KOPT-K1 (cell line): ENCODE measurements around the gene GPR151.

Source experiments
- H3K27ac ChIP-seq: fragments of 200-600 bp; sonication (generic); 2 replicates; pipeline ENCODE4 v1.5.1; 2016; ENCODE audit warnings: antibody characterized with exemption, mild to moderate bottlenecking, low read depth, low read length; ENCODE audit not compliant: poor library complexity, severe bottlenecking
- H3K36me3 ChIP-seq: fragments of 200-600 bp; sonication (generic); 2 replicates; pipeline ENCODE4 v1.5.1; 2017; ENCODE audit warnings: antibody characterized with exemption, mild to moderate bottlenecking, low read length, moderate library complexity; ENCODE audit not compliant: insufficient read depth
- H3K9me3 ChIP-seq: fragments of 200-600 bp; sonication (generic); 2 replicates; pipeline ENCODE4 v1.5.1; 2017; ENCODE audit warnings: antibody characterized with exemption, low read length, mild to moderate bottlenecking; ENCODE audit not compliant: insufficient read depth, poor library complexity, severe bottlenecking

The GPR151 gene

GRCh38 chr5:146490089-146490843, 25.7 kb downstream of the GPR151 start:
- H3K36me3 ChIP-seq: peaks cover 99% of the 10 kb centered on the region
- H3K27ac ChIP-seq: no peak overlapping the region
- H3K9me3 ChIP-seq: no peaks in the 10 kb centered on the region

GRCh38 chr5:146484714-146485391, 31.1 kb downstream of the GPR151 start:
- peaks cover 99% of the 10 kb centered on the region for H3K36me3 ChIP-seq
- no peaks in the 10 kb centered on the region for H3K9me3 ChIP-seq
- H3K27ac ChIP-seq: no peak overlapping the region

GRCh38 chr5:146482775-146483174, 33.2 kb downstream of the GPR151 start:
- peaks cover 99% of the 10 kb centered on the region for H3K36me3 ChIP-seq
- no peak overlapping the region for H3K27ac ChIP-seq

GRCh38 chr5:146475906-146476305, 40.1 kb downstream of the GPR151 start:
- peaks cover 99% of the 10 kb centered on the region for H3K36me3 ChIP-seq
- H3K9me3 ChIP-seq: no peaks in the 10 kb centered on the region

More at GRCh38 chr5:146482775-146483174, 33.2 kb downstream of the GPR151 start:
- H3K9me3 ChIP-seq: no peaks in the 10 kb centered on the region

GRCh38 chr5:146475190-146475780, 40.7 kb downstream of the GPR151 start:
- Histone ChIP-seq H3K27ac (no peak overlapping the region), H3K9me3 (no peaks in the 10 kb centered on the region), H3K36me3 (peaks cover 100% of the 10 kb centered on the region)

More at GRCh38 chr5:146475906-146476305, 40.1 kb downstream of the GPR151 start:
- no peak overlapping the region for H3K27ac ChIP-seq

- Histone ChIP-seq H3K9me3 (no peaks in the 10 kb centered on the region), H3K36me3 (peaks cover 100% of the 10 kb centered on the region), H3K27ac (no peak overlapping the region)
Observed at GRCh38 chr5:146474065-146474464, 41.9 kb downstream of the GPR151 start.

GRCh38 chr5:146467760-146468159, 48.2 kb downstream of the GPR151 start:
- H3K9me3 ChIP-seq: no peaks in the 10 kb centered on the region
- H3K36me3 ChIP-seq: peaks cover 98% of the 10 kb centered on the region
- H3K27ac ChIP-seq: no peak overlapping the region

- Histone ChIP-seq H3K9me3 (no peaks in the 10 kb centered on the region), H3K36me3 (peaks cover 98% of the 10 kb centered on the region), H3K27ac (no peak overlapping the region)
Observed at GRCh38 chr5:146466521-146467349, 49.3 kb downstream of the GPR151 start.

- Histone ChIP-seq H3K36me3 (peaks cover 98% of the 10 kb centered on the region), H3K27ac (no peak overlapping the region), H3K9me3 (no peaks in the 10 kb centered on the region)
Observed at GRCh38 chr5:146463446-146463845, 52.5 kb downstream of the GPR151 start.
